GM19099 (cell line): Measurements from ENCODE around the gene METTL18.
A peak's percentile ranks its signal among the peaks of the same experiment; 100 is the strongest.

Experiments used
- POLR2A ChIP-seq: IDR thresholded peaks from 3 replicates; pipeline ENCODE4 v1.6.1; 2011; ENCODE audit warnings: low read depth; ENCODE audit not compliant: insufficient read length; ENCODE audit errors: extremely low read depth

The METTL18 gene

GRCh38 chr1:169794530-169795416, at the start of gene METTL18:
METTL18 (minus strand) TSS chr1:169794907; CDS start chr1:169793695, 1,212 bp downstream.
- TF ChIP-seq POLR2A, result peak; percentile 79

- no peak for TF ChIP-seq POLR2A
These were observed 44.2 kb upstream of the METTL18 start for GRCh38 chr1:169838942-169839341.

DNA sequence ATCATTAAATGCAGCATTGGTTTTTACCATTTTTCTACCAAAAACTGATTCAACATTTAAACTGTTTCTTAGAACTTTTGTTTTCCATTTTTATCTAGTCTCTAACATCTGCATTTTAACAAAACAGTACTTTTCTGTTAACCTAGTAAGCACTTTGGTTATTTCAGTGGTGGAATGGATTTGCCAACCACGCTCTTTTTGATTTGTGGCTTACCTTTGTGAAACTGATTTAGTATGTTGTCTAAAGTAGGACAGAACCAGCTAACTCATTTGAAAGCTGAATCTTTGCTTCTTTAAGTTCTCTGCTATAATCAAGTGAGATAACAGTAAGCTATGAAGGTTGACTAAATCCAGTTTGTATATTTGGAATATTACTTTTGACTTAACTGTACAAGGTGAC, 41.5 kb upstream of the METTL18 start:
- no peak for TF ChIP-seq POLR2A

DNA sequence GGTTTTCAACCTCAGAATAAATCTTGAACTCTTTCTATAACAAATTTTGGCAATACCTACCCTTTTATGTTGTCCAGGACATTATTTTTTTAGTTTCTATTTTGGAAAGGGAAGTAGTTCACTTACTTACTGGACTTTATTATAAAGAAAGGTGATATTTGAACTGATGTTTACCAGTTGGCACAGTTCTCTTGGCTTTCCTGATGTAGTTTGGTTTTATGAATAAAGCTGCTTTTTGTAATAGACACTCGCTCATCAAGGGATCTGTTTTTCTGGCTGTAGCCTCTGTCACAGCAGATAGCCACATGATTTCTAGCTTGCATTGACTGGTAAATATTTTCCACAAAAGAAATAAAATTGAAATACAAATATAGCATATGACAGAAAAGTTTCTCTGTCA, 40.9 kb upstream of the METTL18 start:
- no peak for TF ChIP-seq POLR2A

DNA sequence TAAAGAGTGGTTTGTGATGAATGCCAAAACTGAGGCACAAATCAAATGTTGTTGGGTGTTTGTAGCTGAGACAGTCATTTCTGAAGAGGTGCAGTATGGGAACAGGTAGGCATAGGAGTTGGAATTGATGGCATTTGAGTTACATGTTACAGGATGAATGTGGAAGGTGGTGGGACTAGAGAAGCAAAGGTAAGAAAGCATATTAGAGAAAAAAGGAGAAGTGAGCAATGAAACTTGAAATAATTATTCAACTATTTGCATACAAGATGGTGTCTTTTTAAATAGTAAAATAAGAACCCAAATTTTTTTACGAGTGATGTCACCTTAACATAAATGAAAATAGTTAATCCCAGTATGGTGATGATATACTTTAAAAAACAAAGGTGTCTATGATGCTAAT, 40.2 kb upstream of the METTL18 start:
- no peak for TF ChIP-seq POLR2A

DNA sequence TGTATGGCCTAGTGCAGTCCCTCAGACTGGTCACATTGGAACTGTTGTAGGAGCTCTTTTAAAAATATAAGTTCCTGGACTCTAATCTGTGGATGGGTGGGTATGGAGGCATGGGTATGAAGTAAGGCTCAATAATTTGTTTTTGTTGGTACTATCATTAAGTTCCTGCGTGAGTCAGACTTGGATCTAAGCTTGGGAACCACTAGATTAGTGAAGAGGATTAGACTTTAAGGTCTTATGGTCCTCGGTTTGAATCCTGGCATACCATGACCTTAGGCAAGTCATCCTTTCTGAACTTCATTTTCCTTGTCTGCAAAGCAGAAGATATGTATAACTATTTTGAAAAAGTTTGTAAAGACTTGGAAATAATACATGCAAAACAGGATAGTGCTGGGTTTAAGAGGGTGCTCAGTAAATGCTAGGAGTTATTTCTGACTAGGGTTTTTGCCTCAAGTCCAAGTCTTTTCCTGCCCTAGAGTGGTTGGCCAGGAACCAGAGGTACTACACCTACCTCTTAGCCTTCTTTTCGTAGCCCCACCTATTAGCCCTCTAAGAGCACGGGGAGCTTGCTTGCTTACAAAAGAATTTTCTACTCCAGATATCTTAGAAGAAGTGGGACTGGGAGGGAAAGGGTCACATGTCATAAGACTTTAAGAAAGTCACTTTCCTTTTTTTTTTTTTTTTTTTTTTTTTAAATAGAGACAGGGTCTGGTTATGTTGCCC, 38.6 kb upstream of the METTL18 start:
- TF ChIP-seq POLR2A, result no peak

DNA sequence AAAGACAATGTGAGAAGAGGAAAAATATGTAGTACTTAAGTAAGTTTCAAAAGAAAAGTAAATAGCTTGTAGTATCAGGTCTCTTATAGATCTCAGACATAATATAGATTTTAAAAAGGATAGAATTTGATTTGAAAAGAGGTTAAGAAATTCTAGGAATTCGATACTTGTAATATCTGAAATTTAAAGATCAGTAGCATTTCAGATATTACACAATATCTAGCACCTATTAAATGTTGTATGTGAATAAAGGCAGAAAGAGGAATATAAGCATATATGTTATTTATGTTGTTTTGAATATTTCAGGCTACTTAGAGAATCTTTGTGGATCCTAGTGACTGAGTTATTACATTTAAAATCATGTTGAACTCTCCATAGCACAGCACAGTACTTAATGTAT, 35.0 kb upstream of the METTL18 start:
- TF ChIP-seq POLR2A, result no peak

- TF ChIP-seq POLR2A, result no peak
These were observed 29.4 kb upstream of the METTL18 start for GRCh38 chr1:169824153-169824552.

- TF ChIP-seq POLR2A, result no peak
These were observed 26.8 kb upstream of the METTL18 start for GRCh38 chr1:169821500-169821899.

- TF ChIP-seq POLR2A, result no peak
These were observed 21.9 kb upstream of the METTL18 start for GRCh38 chr1:169816617-169817016.

- TF ChIP-seq POLR2A, result no peak
These were observed 19.6 kb upstream of the METTL18 start for GRCh38 chr1:169814265-169814664.

DNA sequence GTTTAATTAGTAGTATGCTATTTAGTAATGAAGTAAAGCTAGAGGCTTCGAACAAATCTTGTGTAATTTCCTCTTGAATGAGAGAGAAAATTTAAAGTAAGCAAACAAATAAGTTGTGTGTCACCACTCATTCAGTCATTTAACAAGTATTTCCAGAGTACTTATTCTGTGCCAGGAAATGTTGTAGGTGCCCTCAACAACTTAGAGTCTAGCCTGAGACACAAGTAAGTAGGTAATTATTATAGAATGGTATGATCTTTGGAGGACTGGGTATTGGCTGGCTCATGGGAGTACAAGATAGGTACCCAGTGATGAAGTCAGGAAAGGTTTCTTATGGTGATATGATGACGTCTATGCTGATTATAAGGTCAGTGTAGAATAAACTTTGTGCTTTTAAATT, 17.4 kb upstream of the METTL18 start:
- no peak for TF ChIP-seq POLR2A

GRCh38 chr1:169809370-169810095, 14.8 kb upstream of the METTL18 start:
- TF ChIP-seq POLR2A, result no peak

DNA sequence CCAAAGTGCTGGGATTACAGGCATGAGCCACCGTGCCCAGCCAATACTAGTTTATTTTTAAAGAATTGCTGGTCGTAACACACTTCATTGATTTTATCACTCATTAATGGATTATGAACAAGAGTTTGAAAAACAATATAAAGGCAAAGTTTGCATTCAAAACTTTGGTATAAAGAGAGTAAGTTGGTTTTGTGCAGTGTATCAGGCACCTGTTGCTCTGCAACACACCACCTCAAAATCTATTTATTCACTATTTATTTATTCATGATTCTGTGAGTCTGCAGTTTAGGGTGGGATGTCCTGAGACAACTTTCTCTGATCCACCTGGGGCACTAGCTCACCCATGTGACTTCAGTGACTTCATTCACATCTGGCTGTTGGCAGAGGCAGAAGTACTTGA, 10.2 kb upstream of the METTL18 start:
- TF ChIP-seq POLR2A, result no peak

DNA sequence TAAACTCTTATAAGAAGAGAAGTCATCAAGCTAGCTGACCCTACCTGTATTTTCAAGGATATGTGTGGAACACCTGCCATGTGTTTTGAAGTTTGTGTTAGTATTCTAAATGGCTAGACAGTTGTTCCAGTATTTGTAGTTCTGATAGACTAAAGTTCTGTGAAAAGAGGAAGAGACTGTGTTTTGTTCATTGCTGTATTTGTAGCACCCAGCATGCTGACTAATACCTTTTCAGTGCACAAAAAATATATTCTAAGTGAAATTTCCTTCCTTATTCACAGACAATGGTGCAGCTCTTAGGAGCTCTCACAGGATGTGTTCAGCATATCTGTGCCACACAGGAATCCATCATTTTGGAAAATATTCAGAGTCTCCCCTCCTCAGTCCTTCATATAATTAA, 8.2 kb upstream of the METTL18 start:
- no peak for TF ChIP-seq POLR2A
